Progenitor cell of endocrine pancreas (in vitro differentiated cells): Measurements from ENCODE around the gene VAMP7. TPM values are rescaled to one million over a fixed set of nuclear protein-coding genes. Genes with fewer than 3 reads are reported as not detected.
A peak's percentile ranks its signal among the peaks of the same experiment; 100 is the strongest.

ENCODE experiments used
- DNase-seq: peaks from one replicate; pipeline ENCODE4 v3.0.0; 2021; ENCODE audit warnings: low spot score; ENCODE audit not compliant: unreplicated experiment
- H3K27ac Mint-ChIP-seq: 2 replicates; pipeline ENCODE4 v1.8.0; 2021; ENCODE audit warnings: mild to moderate bottlenecking, moderate library complexity, mixed read lengths
- H3K27me3 Mint-ChIP-seq: 2 replicates; pipeline ENCODE4 v1.8.0; 2021; ENCODE audit warnings: mixed read lengths
- H3K36me3 Mint-ChIP-seq: 2 replicates; pipeline ENCODE4 v1.8.0; 2022; ENCODE audit warnings: mixed read lengths; ENCODE audit not compliant: insufficient read depth
- H3K4me1 Mint-ChIP-seq: 2 replicates; pipeline ENCODE4 v1.8.0; 2021; ENCODE audit warnings: low read depth, mixed read lengths
- H3K4me3 Mint-ChIP-seq: 2 replicates; pipeline ENCODE4 v1.8.0; 2021; ENCODE audit warnings: low read depth, mild to moderate bottlenecking, moderate library complexity, mixed read lengths
- H3K9me3 Mint-ChIP-seq: 2 replicates; pipeline ENCODE4 v1.8.0; 2021; ENCODE audit warnings: low read depth, mixed read lengths
- CTCF ChIP-seq: fragments of 200-600 bp; sonication (generic); IDR thresholded peaks from one replicate; pipeline ENCODE4 v1.5.0; 2021; ENCODE audit warnings: antibody characterized with exemption, mild to moderate bottlenecking; ENCODE audit not compliant: unreplicated experiment
- total RNA-seq: library from RNA; stranded (reverse); gene quantifications from 2 replicates; pipeline ENCODE4 v1.2.1, GENCODE V29; 2021

VAMP7 gene
- total RNA-seq, 1 donor from 2014 or later = 20.8 TPM

DNA sequence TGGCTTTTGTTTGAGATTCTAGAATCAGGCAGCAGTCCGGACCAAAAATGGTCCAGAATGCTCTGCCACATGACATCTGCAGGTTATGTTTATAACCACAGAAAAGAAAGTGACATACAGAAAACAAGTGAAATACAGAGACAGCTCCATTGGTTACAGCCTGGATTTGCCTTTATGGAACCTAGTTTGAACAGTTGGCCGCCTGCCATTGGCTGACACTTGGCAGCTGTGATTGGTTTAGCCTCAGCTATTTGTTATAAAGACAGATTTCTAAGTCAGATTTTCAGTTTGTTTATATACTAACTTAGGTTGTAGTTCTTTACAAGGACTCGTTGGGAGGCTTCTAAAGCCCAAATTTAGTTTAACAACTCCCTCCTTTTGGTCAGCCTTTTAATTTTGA is 75.5 kb downstream of the VAMP7 start:
- DNase-seq = no peak
- no peaks in the 10 kb centered on the region for H3K27me3 Mint-ChIP-seq
- H3K36me3 Mint-ChIP-seq = peaks cover 3% of the 10 kb centered on the region
- H3K4me3 Mint-ChIP-seq = no peak overlapping the region
- H3K27ac Mint-ChIP-seq = no peak overlapping the region
- no peak for TF ChIP-seq CTCF
- peaks cover 6% of the 10 kb centered on the region for H3K4me1 Mint-ChIP-seq
- peaks cover 9% of the 10 kb centered on the region for H3K9me3 Mint-ChIP-seq

- Mint-ChIP-seq H3K9me3 (peaks cover 15% of the 10 kb centered on the region), H3K4me1 (peaks cover 6% of the 10 kb centered on the region), H3K36me3 (peaks cover 3% of the 10 kb centered on the region), H3K27ac (peak overlapping the region; percentile 33), H3K27me3 (no peaks in the 10 kb centered on the region), H3K4me3 (peak overlapping the region; percentile 16)
- TF ChIP-seq CTCF = no peak
- DNase-seq = no peak
Measured at GRCh38 chrX:155957843-155958242, 76.7 kb downstream of the VAMP7 start.

DNA sequence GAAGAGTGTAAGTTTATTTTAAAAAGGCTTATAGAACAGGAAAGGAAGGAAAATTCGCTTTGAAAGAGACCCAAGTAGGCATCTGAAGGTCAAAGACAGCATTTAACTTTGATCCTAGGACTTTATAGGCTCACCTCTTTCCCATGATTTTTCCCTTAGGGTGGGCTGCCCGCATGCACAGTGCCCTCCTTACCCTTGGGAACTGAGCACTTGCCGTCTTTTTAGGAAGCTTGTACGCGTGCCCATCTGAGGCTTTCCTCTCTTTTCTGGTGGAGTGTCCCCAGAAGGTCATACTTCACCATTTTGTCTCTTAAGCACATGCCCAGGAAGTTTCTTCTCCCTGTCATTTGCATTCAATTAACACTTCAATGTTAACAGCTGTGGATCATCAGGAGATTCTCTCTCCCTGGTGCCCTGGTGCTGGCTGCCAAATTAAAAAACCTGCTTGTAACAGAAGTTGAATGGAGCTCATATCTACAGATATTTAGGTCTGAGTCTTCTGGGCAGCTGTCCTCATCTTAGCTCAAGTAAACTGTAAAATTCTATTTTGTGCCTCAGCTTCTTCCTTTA is 78.0 kb downstream of the VAMP7 start:
- no peak for DNase-seq
- Mint-ChIP-seq H3K4me1 (peaks cover 6% of the 10 kb centered on the region), H3K36me3 (peaks cover 3% of the 10 kb centered on the region), H3K27me3 (no peaks in the 10 kb centered on the region), H3K4me3 (no peak overlapping the region), H3K9me3 (peaks cover 20% of the 10 kb centered on the region), H3K27ac (no peak overlapping the region)
- TF ChIP-seq CTCF = no peak

- Mint-ChIP-seq H3K4me3 (no peak overlapping the region), H3K4me1 (peaks cover 4% of the 10 kb centered on the region), H3K27ac (no peak overlapping the region), H3K9me3 (peaks cover 33% of the 10 kb centered on the region), H3K27me3 (no peaks in the 10 kb centered on the region), H3K36me3 (no peaks in the 10 kb centered on the region)
- no peak for TF ChIP-seq CTCF
- no peak for DNase-seq
Measured at GRCh38 chrX:155962906-155963305, 81.8 kb downstream of the VAMP7 start.

- DNase-seq = no peak
- H3K9me3 Mint-ChIP-seq = peaks cover 48% of the 10 kb centered on the region
- no peaks in the 10 kb centered on the region for H3K27me3 Mint-ChIP-seq
- H3K27ac Mint-ChIP-seq = no peak overlapping the region
- no peak overlapping the region for H3K4me3 Mint-ChIP-seq
- peaks cover 1% of the 10 kb centered on the region for H3K36me3 Mint-ChIP-seq
- H3K4me1 Mint-ChIP-seq = no peaks in the 10 kb centered on the region
- peak; percentile 50 for TF ChIP-seq CTCF
Measured at GRCh38 chrX:155966876-155967275, 85.7 kb downstream of the VAMP7 start.
